ENCODE measurements around the gene DPP7.
"Not testable (repeated sequence)": the region's sequence is repeated elsewhere in the genome, so short reads cannot be mapped to it uniquely, and the experiment has no call there.

Gene DPP7

GRCh38 chr9:137075275-137075775 is 39.2 kb downstream of the DPP7 start:
- in situ Hi-C loops (cut with HindIII; ENCODE audit: low sequenced_read_pairs) = no loop called here

- in situ Hi-C loops (cut with HindIII; ENCODE audit: low sequenced_read_pairs) = no loop called here
These were observed 39.8 kb downstream of the DPP7 start for GRCh38 chr9:137074657-137075274.

GRCh38 chr9:137073992-137074399 is 40.5 kb downstream of the DPP7 start:
- in situ Hi-C loops (cut with HindIII; ENCODE audit: low sequenced_read_pairs) = no loop called here

- in situ Hi-C loops (cut with HindIII; ENCODE audit: low sequenced_read_pairs) = no loop called here
These were observed 43.3 kb downstream of the DPP7 start for GRCh38 chr9:137071282-137071681.

GRCh38 chr9:137070906-137071275 is 43.6 kb downstream of the DPP7 start:
- in situ Hi-C loops (cut with HindIII; ENCODE audit: low sequenced_read_pairs) = no loop called here

GRCh38 chr9:137070201-137070905 is 44.2 kb downstream of the DPP7 start, which contains the start of gene SAPCD2:
TSS of gene SAPCD2 (minus strand) at chr9:137070557. CDS start at chr9:137070460, 97 bp downstream.
- in situ Hi-C loops (cut with HindIII; ENCODE audit: low sequenced_read_pairs) = no loop called here

- in situ Hi-C loops (cut with HindIII; ENCODE audit: low sequenced_read_pairs) = no loop called here
These were observed 44.9 kb downstream of the DPP7 start for GRCh38 chr9:137069508-137070091.

- in situ Hi-C loops (cut with HindIII; ENCODE audit: low sequenced_read_pairs) = no loop called here
These were observed 45.7 kb downstream of the DPP7 start for GRCh38 chr9:137068539-137069507.

GRCh38 chr9:137067860-137068538 is 46.5 kb downstream of the DPP7 start:
- in situ Hi-C loops (cut with HindIII; ENCODE audit: low sequenced_read_pairs) = no loop called here

GRCh38 chr9:137066096-137066861 is 48.3 kb downstream of the DPP7 start:
- in situ Hi-C loops (cut with HindIII; ENCODE audit: low sequenced_read_pairs) = no loop called here

- in situ Hi-C loops (cut with HindIII; ENCODE audit: low sequenced_read_pairs) = no loop called here
These were observed 49.1 kb downstream of the DPP7 start for GRCh38 chr9:137065336-137065967.

GRCh38 chr9:137064880-137065164 is 49.7 kb downstream of the DPP7 start:
- in situ Hi-C loops (cut with HindIII; ENCODE audit: low sequenced_read_pairs) = no loop called here

GRCh38 chr9:137064027-137064879 is 50.3 kb downstream of the DPP7 start:
- in situ Hi-C loops (cut with HindIII; ENCODE audit: low sequenced_read_pairs) = no loop called here

GRCh38 chr9:137063311-137064026 is 51.1 kb downstream of the DPP7 start:
- in situ Hi-C loops (cut with HindIII; ENCODE audit: low sequenced_read_pairs) = no loop called here

GRCh38 chr9:137062798-137063197 is 51.7 kb downstream of the DPP7 start:
- in situ Hi-C loops (cut with HindIII; ENCODE audit: low sequenced_read_pairs) = not testable (repeated sequence)

- in situ Hi-C loops (cut with HindIII; ENCODE audit: low sequenced_read_pairs) = no loop called here
These were observed 52.1 kb downstream of the DPP7 start for GRCh38 chr9:137062384-137062783.

All from DLD1 (cell line).